Epithelial cell of esophagus (primary cell): Measurements from ENCODE around the gene CHM.
"Not testable (repeated sequence)": the region's sequence is repeated elsewhere in the genome, so short reads cannot be mapped to it uniquely, and the experiment has no call there.

ENCODE experiments used
- DNase-seq: peaks from one replicate; pipeline ENCODE4 v3.0.0; 2010; ENCODE audit warnings: low read depth
- H3K4me3 ChIP-seq: 2 replicates; pipeline ENCODE4 v1.5.1; 2011; ENCODE audit warnings: mild to moderate bottlenecking, low read length, control low read depth
- TF ChIP-seq, protein P1 (sequence below): IDR thresholded peaks from 2 replicates; pipeline ENCODE4 v1.5.1; 2011; ENCODE audit warnings: low read depth, mild to moderate bottlenecking, low read length, control low read depth, inconsistent platforms; ENCODE audit not compliant: insufficient read depth; ENCODE audit errors: missing control alignments

Gene CHM

DNA sequence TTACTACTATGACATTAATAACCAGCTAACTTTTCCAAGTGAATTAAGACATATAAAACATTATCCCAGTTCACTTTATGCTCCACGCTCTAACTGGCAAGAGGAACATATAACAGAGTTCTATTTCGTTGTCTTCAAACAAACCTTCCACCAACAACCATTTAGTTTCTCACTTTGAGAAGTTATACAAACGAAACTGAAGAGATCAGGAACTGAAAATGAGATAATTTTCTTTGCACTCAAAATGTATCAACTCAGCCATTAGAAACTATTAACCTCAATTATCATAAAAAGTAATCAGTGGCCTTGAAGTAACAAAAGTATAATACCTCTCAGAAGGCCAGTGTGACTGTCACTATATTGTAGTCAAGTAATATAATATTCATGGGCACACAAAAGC is 70.1 kb downstream of the CHM start:
- no peak for DNase-seq
- TF ChIP-seq, protein P1, sequence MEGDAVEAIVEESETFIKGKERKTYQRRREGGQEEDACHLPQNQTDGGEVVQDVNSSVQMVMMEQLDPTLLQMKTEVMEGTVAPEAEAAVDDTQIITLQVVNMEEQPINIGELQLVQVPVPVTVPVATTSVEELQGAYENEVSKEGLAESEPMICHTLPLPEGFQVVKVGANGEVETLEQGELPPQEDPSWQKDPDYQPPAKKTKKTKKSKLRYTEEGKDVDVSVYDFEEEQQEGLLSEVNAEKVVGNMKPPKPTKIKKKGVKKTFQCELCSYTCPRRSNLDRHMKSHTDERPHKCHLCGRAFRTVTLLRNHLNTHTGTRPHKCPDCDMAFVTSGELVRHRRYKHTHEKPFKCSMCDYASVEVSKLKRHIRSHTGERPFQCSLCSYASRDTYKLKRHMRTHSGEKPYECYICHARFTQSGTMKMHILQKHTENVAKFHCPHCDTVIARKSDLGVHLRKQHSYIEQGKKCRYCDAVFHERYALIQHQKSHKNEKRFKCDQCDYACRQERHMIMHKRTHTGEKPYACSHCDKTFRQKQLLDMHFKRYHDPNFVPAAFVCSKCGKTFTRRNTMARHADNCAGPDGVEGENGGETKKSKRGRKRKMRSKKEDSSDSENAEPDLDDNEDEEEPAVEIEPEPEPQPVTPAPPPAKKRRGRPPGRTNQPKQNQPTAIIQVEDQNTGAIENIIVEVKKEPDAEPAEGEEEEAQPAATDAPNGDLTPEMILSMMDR, result no peak

DNA sequence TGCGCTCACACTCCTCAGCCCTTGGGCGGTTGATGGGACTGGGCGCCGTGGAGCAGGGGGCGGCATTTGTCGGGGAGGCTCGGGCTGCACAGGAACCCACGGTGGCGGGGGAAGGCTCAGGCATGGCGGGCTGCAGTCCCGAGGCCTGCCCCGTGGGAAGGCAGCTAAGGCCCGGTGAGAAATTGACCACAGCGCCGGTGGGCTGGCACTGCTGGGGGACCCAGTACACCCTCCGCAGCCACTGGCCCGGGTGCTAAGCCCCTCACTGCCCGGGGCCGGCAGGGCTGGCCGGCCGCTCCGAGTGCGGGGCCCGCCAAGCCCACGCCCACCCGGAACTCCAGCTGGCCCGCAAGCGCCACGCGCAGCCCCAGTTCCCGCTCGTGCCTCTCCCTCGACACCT is 75.0 kb downstream of the CHM start:
- H3K4me3 ChIP-seq, DNase-seq: not testable (repeated sequence)

More for the DNA sequence above, 70.1 kb downstream of the CHM start:
- H3K4me3 ChIP-seq, result no peak overlapping the region

DNA sequence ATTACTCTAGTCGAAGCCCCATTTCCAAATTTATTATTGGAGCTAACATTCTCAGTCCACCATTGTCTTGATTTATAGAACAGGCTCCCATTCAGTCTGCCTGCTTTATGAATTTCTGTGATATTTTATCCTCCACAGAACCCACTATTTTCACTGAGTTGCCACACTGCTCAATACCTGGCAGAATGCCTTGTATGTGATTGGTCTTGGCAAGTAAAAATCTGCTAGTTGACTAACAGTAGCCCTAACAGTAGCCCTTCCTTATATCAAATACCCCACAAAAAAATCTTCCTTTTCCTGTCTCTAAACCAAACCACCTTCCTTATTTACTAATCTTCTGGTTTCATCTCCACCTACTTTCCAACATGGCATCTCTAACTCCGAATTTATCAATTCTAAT is 82.6 kb downstream of the CHM start:
- no peak for DNase-seq
- H3K4me3 ChIP-seq, result no peak overlapping the region
- TF ChIP-seq, protein P1, result no peak

DNA sequence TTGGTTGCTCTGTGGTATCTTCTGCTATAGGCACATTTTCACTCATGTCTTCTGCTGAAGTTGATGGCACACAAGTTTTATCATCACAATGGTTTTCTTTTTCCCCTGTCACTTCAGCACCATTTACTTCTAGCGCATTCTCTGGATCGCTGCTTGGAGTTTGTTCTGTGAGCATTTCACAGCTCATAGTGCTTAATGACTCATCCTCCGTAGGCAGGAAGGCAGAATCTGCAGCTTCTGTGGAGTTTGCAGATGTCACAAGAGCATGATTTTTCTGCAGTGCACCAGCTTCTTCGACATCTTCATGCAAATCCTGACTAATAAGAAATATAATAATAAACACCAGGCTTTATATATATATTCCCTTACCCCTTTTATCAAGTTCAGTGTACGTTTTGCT is 83.6 kb downstream of the CHM start:
- H3K4me3 ChIP-seq, result no peak overlapping the region
- DNase-seq, result peak; percentile 53
- TF ChIP-seq, protein P1, result no peak

DNA sequence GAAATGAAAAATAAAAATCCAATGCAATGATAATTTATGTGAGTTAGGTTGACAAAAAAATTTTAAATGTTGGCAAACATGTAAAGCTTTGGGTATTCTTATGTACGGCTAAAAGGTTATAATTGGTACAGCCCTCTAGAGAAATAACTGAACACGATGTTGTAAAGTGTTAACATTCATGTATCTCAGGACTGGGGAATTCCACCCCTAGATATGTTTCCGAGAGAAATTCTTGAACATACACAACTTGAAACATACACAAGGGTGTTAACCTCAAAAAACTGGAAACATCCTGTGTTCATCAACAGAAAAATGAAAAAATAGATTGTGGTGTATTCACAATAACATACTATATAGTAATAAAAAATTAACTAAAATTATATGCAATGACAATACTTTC is 91.8 kb downstream of the CHM start:
- TF ChIP-seq, protein P1, result no peak
- no peak for DNase-seq
- no peak overlapping the region for H3K4me3 ChIP-seq

DNA sequence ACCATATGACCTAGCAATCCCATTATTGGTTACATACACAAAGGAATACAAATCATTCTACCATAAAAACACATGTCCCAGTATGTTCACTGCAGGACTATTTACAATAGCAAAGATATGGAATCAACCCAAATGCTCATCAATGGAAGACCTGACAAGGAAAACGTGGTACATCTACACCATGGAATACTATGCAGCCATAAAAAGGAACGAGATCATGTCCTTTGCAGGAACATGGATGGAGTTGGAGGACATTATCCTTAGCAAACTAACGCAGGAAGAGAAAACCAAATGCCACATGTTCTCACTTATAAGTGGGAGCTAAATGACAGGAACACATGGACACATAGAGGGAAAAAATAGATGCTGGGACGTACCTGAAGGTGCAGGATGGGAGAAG is 102.6 kb downstream of the CHM start:
- not testable (repeated sequence) for H3K4me3 ChIP-seq, DNase-seq

DNA sequence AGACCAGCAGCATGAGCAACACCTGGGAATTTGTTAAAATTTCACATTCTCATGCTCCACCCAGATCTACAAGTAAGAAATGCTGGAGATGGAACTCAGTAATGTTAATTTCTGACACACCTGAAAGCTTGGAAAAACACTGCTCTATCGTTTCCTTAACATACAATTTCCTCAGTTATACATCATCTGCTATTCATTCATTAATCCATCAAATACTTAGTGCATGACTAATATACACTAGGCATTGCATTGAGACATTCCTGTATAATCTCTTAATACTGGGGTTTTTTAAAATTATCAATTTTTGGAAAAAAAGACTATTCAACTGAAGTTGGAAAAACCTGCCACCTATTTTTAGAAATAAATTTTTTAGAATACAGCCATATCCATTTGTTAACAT is 106.1 kb downstream of the CHM start:
- TF ChIP-seq, protein P1, result no peak
- H3K4me3 ChIP-seq, result no peak overlapping the region
- DNase-seq, result peak; percentile 6

DNA sequence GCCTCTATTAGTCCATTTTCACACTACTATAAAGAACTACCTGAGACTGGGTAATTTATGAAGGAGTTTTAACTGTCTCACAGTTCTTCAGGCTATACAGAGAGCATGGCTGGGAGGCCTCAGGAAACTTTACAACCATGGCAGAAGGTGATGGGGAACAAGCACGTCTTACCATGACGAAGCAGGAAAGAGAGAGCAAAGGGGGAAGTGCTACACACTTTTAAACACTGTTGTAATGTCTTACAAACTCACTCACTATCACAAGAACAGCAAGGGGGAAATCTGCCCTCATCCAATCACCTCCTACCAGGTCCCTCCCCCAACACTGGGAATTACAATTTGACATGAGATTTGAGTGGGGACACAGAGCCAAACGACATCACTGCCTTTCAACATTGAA is 107.4 kb downstream of the CHM start:
- DNase-seq, result not testable (repeated sequence)

DNA sequence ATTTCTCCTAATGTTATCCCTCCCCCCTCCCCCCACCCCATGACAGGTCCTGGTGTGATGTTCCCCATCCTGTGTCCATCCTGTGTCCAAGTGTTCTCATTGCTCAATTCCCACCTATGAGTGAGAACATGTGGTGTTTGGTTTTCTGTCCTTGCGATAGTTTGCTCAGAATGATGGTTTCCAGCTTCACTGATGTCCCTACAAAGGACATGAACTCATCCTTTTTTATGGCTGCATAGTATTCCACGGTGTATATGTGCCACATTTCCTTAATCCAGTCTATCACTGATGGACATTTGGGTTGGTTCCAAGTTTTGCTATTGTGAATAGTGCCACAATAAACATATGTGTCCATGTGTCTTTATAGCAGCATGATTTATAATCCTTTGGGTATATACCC is 113.0 kb downstream of the CHM start:
- not testable (repeated sequence) for H3K4me3 ChIP-seq, DNase-seq

More for the DNA sequence above, 107.4 kb downstream of the CHM start:
- not testable (repeated sequence) for H3K4me3 ChIP-seq
